HepG2 (cell line): Measurements from ENCODE around the gene RABGAP1L. TPM values are rescaled to one million over a fixed set of nuclear protein-coding genes. Genes with fewer than 3 reads are reported as not detected.

Source experiments
- ATAC-seq: fragments of 200-7000 bp; cut with Tn5 transposase; 3 replicates; pipeline ENCODE4 v1.9.1; 2020; ENCODE audit warnings: mild to moderate bottlenecking, moderate library complexity
- BruUV-seq: library from RNA; stranded (reverse); fragments of 400-500 nt; replicated peaks from 2 replicates; lab custom pipeline; 2021; lab: Mats Ljungman, UMichigan
- CTCF ChIA-PET: fragments of 300-600 bp; formaldehyde crosslinking; extraction: SDS; loops from one replicate; lab custom pipeline; 2021; ENCODE audit warnings: low total read pairs, inconsistent platforms, low intra/inter-chr PET ratio; lab: Yijun Ruan, JAX
- POLR2A ChIA-PET: fragments of 350-600 bp; sonication (Branson Sonifier 250); formaldehyde crosslinking; loops from one replicate; lab custom pipeline; 2020; ENCODE audit warnings: antibody characterized with exemption, inconsistent platforms; lab: Yijun Ruan, JAX
- DNase-seq: peaks from one replicate; pipeline ENCODE4 v3.0.0-alpha.2; 2015; ENCODE audit warnings: low spot score
- FAIRE-seq: peaks from 3 replicates; lab custom pipeline; 2011; peaks lifted over from hg19 to GRCh38; lab: Jason Lieb, UNC
- H2AFZ ChIP-seq: one replicate; pipeline ENCODE4 v1.6.1; 2011; ENCODE audit warnings: low read length, inconsistent platforms
- H3K27ac ChIP-seq: fragments of 300-600 bp; 3 replicates; pipeline ENCODE4 v1.8.0; 2011; ENCODE audit warnings: mixed run types, mild to moderate bottlenecking, mixed read lengths, low read length, inconsistent platforms; ENCODE audit not compliant: insufficient read depth; ENCODE audit errors: extremely low read length
- H3K27me3 ChIP-seq, 2 experiments: fragments of 200-600 bp in 1 of 2; 2 replicates in 1 of 2; 3 replicates in 1 of 2; pipeline versions ENCODE4 v1.6.0 to v1.8.0; 2011; ENCODE audit warnings: low read length in 2 of 2, mild to moderate bottlenecking in 2 of 2, moderate library complexity in 2 of 2, inconsistent platforms in 1 of 2; ENCODE audit not compliant: insufficient read depth in 2 of 2, control insufficient read depth in 1 of 2
- H3K36me3 ChIP-seq, 2 experiments: fragments of 200-600 bp in 1 of 2; replicated peaks in 1 of 2; 2 replicates in 1 of 2; 3 replicates in 1 of 2; pipeline versions ENCODE4 v1.5.1 to v1.8.0; 2011; ENCODE audit warnings: low read length in 2 of 2, inconsistent platforms in 1 of 2; ENCODE audit not compliant: insufficient read depth in 2 of 2, control insufficient read depth in 1 of 2
- H3K4me1 ChIP-seq: 2 replicates; pipeline ENCODE4 v1.5.1; 2012; ENCODE audit warnings: low read length, inconsistent platforms; ENCODE audit not compliant: insufficient read depth
- H3K4me2 ChIP-seq: 2 replicates; pipeline ENCODE4 v1.6.0; 2011; ENCODE audit warnings: low read depth, low read length, inconsistent platforms
- H3K4me3 ChIP-seq, 3 experiments: fragments of 200-600 bp in 1 of 3; sonication (generic), shearing (Covaris generic) in 1 of 3; replicated peaks in 1 of 3; 2 replicates each; pipeline ENCODE4 v1.5.1; 2011 to 2016; ENCODE audit warnings: low read length in 3 of 3, inconsistent platforms in 2 of 3, low read depth in 2 of 3, mild to moderate bottlenecking in 2 of 3, control low read depth in 1 of 3, mixed read lengths in 1 of 3; ENCODE audit not compliant: insufficient read depth in 1 of 3
- H3K79me2 ChIP-seq: one replicate; pipeline ENCODE4 v1.6.1; 2011; ENCODE audit warnings: low read length, inconsistent platforms; ENCODE audit not compliant: insufficient read depth
- H3K9ac ChIP-seq: 2 replicates; pipeline ENCODE4 v1.6.0; 2011; ENCODE audit warnings: mild to moderate bottlenecking, low read depth, low read length, inconsistent platforms; ENCODE audit not compliant: insufficient read depth
- H3K9me3 ChIP-seq: 2 replicates; pipeline ENCODE4 v1.5.1; 2012; ENCODE audit warnings: mild to moderate bottlenecking, low read length
- H4K20me1 ChIP-seq: 2 replicates; pipeline ENCODE4 v1.6.0; 2011; ENCODE audit warnings: inconsistent platforms, mild to moderate bottlenecking, low read length, moderate library complexity; ENCODE audit not compliant: insufficient read depth
- BRD4 ChIP-seq: sonication (generic); formaldehyde crosslinking; IDR thresholded peaks from 2 replicates; pipeline ENCODE4 v1.4.0; 2020; ENCODE audit warnings: missing genetic modification reagents
- NFIC ChIP-seq: IDR thresholded peaks from 2 replicates; pipeline ENCODE4 v1.6.1; 2012; ENCODE audit warnings: mild to moderate bottlenecking, low read length, inconsistent platforms
- ZFP91 ChIP-seq: sonication (generic); formaldehyde crosslinking; IDR thresholded peaks from 2 replicates; pipeline ENCODE4 v1.9.0; 2022; ENCODE audit warnings: missing genetic modification reagents, mild to moderate bottlenecking, borderline replicate concordance
- ZNF224 ChIP-seq: sonication (generic); formaldehyde crosslinking; IDR thresholded peaks from 2 replicates; pipeline ENCODE4 v1.5.0; 2020; ENCODE audit warnings: mild to moderate bottlenecking, missing genetic modification reagents
- ZNF276 ChIP-seq: sonication (generic); formaldehyde crosslinking; IDR thresholded peaks from 2 replicates; pipeline ENCODE4 v1.4.0; 2020; ENCODE audit warnings: mild to moderate bottlenecking, low read depth, missing genetic modification reagents
- WGBS: methylation state at CpG from one replicate; pipeline ENCODE4 v1.1.6; 2017; ENCODE audit warnings: low lambda C conversion rate; 5-methylcytosine and 5-hydroxymethylcytosine counted together
- in situ Hi-C: cut with HindIII; loops from 2 replicates; pipeline ENCODE4 v1.10.0; 2017; ENCODE audit warnings: low pct_unique_long_range_greater_than_20kb; ENCODE audit not compliant: extremely low pct_ligation_motif_present
- intact Hi-C: fragments of 100-400 bp; cut with micrococcal nuclease; formaldehyde crosslinking; loops from one replicate; pipeline ENCODE4 v1.10.0; 2022; ENCODE audit not compliant: unreplicated experiment
- polyA plus RNA-seq, 8 experiments: library from polyadenylated mRNA; depleted of rRNA in 3 of 8; stranded (reverse) in 7 of 8; unstranded in 1 of 8; fragments of >200 nt; fragmentation: Illumina TruSeq in 4 of 8; extraction: Trizol in 4 of 8; gene quantifications; 2 replicates each; pipeline versions ENCODE4 v1.2.1 to v1.2.3, GENCODE V29; 2011 to 2016; ENCODE audit warnings: low read depth in 4 of 8, missing spikeins in 1 of 8, mixed read lengths in 1 of 8; ENCODE audit not compliant: insufficient read depth in 1 of 8
- total RNA-seq, 5 experiments: library from RNA; depleted of rRNA; stranded (reverse); fragments of >200 nt; fragmentation: Illumina TruSeq; extraction: Trizol; gene quantifications; 2 replicates each; pipeline ENCODE4 v1.2.3, GENCODE V29; 2016; ENCODE audit warnings: low read depth in 1 of 5

The RABGAP1L gene
- total and polyA plus RNA-seq, 2 of the 13 experiments (the other 11 are each of a cell fraction or from before 2014, with no cell fraction given), result 7.9 to 22.6 TPM

DNA sequence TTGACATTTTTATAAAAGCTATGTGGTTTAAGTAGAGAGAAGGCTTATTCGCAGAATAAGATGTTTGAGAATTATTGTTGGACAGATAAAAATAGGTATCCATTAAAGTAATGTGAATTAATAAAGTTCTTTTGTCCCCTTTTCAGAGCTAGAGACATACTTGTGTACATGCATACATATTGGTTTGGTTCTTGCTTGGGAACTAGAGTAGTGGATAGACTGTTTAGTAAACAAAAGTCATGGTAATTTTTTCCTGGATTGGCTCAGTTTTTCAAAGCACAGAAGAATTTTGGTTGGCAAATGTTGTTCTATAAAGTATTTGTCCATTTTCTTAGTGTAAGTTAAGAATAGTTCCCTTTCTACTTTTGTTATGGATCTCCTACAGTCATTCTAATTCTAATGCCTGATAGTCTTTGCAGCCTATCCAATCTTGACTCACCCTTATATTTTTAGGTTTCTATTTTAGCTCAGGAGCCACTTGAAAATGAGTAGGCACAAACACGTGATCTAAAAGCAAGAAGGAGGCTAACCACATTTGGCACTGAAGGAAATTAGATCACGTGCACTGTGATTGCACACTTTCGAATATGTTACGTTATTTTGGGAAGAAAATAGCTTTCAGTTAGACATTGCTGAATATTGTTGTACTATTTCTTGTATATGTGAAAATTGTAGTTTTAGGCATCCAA lies 47.0 kb downstream of the RABGAP1L start:
- H3K27ac ChIP-seq, result no peak overlapping the region
- no peak for TF ChIP-seq ZNF224 (CRISPR knock-in tag)
- no peak for TF ChIP-seq ZNF276
- TF ChIP-seq ZFP91, result no peak
- TF ChIP-seq NFIC, result no peak
- no peak for TF ChIP-seq BRD4 (CRISPR knock-in tag)
- TF ChIP-seq, all 625 proteins: peak for 0
- Histone ChIP-seq H3K4me2 (no peak overlapping the region), H3K27me3 (no peaks in the 10 kb centered on the region), H3K79me2 (peaks cover 19% of the 10 kb centered on the region), H2AFZ (no peak overlapping the region), H3K9ac (no peak overlapping the region), H3K9me3 (no peaks in the 10 kb centered on the region), H4K20me1 (no peaks in the 10 kb centered on the region), H3K36me3 (no peaks in the 10 kb centered on the region), H3K4me3 (no peak overlapping the region), H3K4me1 (peaks cover 19% of the 10 kb centered on the region)
- FAIRE-seq, result no peak
- ATAC-seq, result no peak
- in situ Hi-C loops, result no loop called here
- WGBS, result 98% methylated on average over 5 of the region's 5 CpGs
- intact Hi-C loops, result no loop called here
- no peak for DNase-seq
- CTCF ChIA-PET, result no interaction called here
- BruUV-seq, result no TSS peak
- POLR2A ChIA-PET, result no interaction called here
